Measurements from ENCODE around the gene YWHAB.

DNA sequence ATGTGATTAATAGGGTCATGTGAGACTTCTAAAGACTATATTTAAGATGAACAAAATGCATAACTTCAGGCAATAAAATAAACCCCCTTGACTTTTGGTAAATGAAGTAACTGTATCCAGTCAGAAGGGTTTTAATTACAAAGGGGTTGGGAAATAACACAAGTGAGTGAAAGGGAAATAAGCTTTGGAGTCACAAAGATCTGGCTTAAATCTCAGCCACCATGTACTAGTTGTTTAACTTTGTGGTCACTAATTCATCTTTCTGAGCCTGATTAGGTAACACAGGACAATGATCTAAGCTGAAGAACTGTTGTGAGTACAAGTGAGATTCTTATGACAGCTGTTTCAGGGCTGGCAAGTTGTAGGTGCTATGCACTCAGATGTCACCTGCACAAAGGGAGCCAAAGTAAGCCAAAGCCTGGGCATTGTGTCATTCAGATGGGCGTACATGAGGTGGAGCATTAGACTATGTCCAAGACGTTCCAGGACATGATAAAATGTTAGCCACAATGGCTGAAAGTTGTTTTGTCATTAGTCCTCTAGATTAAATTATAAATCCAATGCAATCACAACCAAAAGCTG is 60.9 kb downstream of the YWHAB start:
- TF ChIP-seq, protein P1, sequence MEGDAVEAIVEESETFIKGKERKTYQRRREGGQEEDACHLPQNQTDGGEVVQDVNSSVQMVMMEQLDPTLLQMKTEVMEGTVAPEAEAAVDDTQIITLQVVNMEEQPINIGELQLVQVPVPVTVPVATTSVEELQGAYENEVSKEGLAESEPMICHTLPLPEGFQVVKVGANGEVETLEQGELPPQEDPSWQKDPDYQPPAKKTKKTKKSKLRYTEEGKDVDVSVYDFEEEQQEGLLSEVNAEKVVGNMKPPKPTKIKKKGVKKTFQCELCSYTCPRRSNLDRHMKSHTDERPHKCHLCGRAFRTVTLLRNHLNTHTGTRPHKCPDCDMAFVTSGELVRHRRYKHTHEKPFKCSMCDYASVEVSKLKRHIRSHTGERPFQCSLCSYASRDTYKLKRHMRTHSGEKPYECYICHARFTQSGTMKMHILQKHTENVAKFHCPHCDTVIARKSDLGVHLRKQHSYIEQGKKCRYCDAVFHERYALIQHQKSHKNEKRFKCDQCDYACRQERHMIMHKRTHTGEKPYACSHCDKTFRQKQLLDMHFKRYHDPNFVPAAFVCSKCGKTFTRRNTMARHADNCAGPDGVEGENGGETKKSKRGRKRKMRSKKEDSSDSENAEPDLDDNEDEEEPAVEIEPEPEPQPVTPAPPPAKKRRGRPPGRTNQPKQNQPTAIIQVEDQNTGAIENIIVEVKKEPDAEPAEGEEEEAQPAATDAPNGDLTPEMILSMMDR (conservative IDR thresholded peaks at IDR 0.05; ENCODE audit: low read depth, low read length): no peak
- TF ChIP-seq EZH2 (IDR thresholded peaks at IDR 0.05; ENCODE audit: low read length, unreplicated experiment) (no peak), EZH2phosphoT487 (IDR thresholded peaks at IDR 0.05; ENCODE audit: borderline replicate concordance, low read length) (no peak)
